ENCODE data around the gene RAB8A.

Gene RAB8A

GRCh38 chr19:16111160-16111908 is at the start of gene RAB8A:
Gene RAB8A, plus strand, starts transcription at chr19:16111889. Its CDS starts 13 bp downstream, at chr19:16111902.
- DNase-seq (ENCODE audit: low read depth) = peak; percentile 100
- peak within 1 kb of the TSS; percentile 77 for H3K4me3 ChIP-seq (ENCODE audit: low read depth, low read length)

GRCh38 chr19:16061943-16062342 is 49.7 kb upstream of the RAB8A start:
- no peak for TF ChIP-seq CTCF (conservative IDR thresholded peaks at IDR 0.05; ENCODE audit: low read depth, low read length)
- no peak for DNase-seq (ENCODE audit: low read depth)
- no peak overlapping the region for H3K4me3 ChIP-seq (ENCODE audit: low read depth, low read length)

More at GRCh38 chr19:16111160-16111908, at the start of gene RAB8A:
- peak; percentile 72 for TF ChIP-seq CTCF (conservative IDR thresholded peaks at IDR 0.05; ENCODE audit: low read depth, low read length)

GRCh38 chr19:16062789-16063188 is 48.9 kb upstream of the RAB8A start:
- no peak overlapping the region for H3K4me3 ChIP-seq (ENCODE audit: low read depth, low read length)
- peak; percentile 98 for TF ChIP-seq CTCF (conservative IDR thresholded peaks at IDR 0.05; ENCODE audit: low read depth, low read length)
- peak; percentile 59 for DNase-seq (ENCODE audit: low read depth)

GRCh38 chr19:16064209-16064889 is 47.3 kb upstream of the RAB8A start:
- DNase-seq (ENCODE audit: low read depth) = peak; percentile 42
- no peak for TF ChIP-seq CTCF (conservative IDR thresholded peaks at IDR 0.05; ENCODE audit: low read depth, low read length)
- no peak overlapping the region for H3K4me3 ChIP-seq (ENCODE audit: low read depth, low read length)

- peak; percentile 29 for TF ChIP-seq CTCF (conservative IDR thresholded peaks at IDR 0.05; ENCODE audit: low read depth, low read length)
- DNase-seq (ENCODE audit: low read depth) = no peak
- H3K4me3 ChIP-seq (ENCODE audit: low read depth, low read length) = no peak overlapping the region
Observed at GRCh38 chr19:16066611-16067104, 45.0 kb upstream of the RAB8A start.

- TF ChIP-seq CTCF (conservative IDR thresholded peaks at IDR 0.05; ENCODE audit: low read depth, low read length) = no peak
- H3K4me3 ChIP-seq (ENCODE audit: low read depth, low read length) = peak overlapping the region; percentile 5
- DNase-seq (ENCODE audit: low read depth) = peak; percentile 85
Observed at GRCh38 chr19:16067205-16067938, 44.3 kb upstream of the RAB8A start.

Measured in choroid plexus epithelial cell (primary cell).